Activated T-cell treated with anti-CD3 and anti-CD28 coated beads for 1 hour (primary cell): ENCODE results near the gene LIX1L.

ENCODE experiments used
- DNase-seq: peaks from one replicate; pipeline ENCODE4 v3.0.0-alpha.2; 2020; ENCODE audit warnings: low read depth

Gene LIX1L

GRCh38 chr1:145957443-145958319, at the start of gene LIX1L:
TSS of gene LIX1L (minus strand) at chr1:145958017. CDS start at chr1:145957927, 90 bp downstream.
- DNase-seq: peak; percentile 92

- no peak for DNase-seq
Measured at GRCh38 chr1:146001709-146002108, 43.9 kb upstream of the LIX1L start.

GRCh38 chr1:145999321-146000024, 41.7 kb upstream of the LIX1L start:
- DNase-seq: no peak

GRCh38 chr1:145997718-145998023, 39.9 kb upstream of the LIX1L start:
- DNase-seq: no peak

- DNase-seq: peak; percentile 36
Measured at GRCh38 chr1:145997016-145997717, 39.4 kb upstream of the LIX1L start.

- peak; percentile 86 for DNase-seq
Measured at GRCh38 chr1:145996433-145997015, 38.7 kb upstream of the LIX1L start, which contains the start of gene TXNIP. TSS of gene TXNIP (minus strand) at chr1:145996579. CDS start at chr1:145996266, 313 bp downstream.

GRCh38 chr1:145995964-145996432, 38.2 kb upstream of the LIX1L start:
- no peak for DNase-seq

- no peak for DNase-seq
Measured at GRCh38 chr1:145995148-145995881, 37.5 kb upstream of the LIX1L start.

- DNase-seq: no peak
Measured at GRCh38 chr1:145994391-145995120, 36.7 kb upstream of the LIX1L start.

- no peak for DNase-seq
Measured at GRCh38 chr1:145993618-145994390, 36.0 kb upstream of the LIX1L start.

GRCh38 chr1:145992958-145993617, 35.3 kb upstream of the LIX1L start:
- DNase-seq: no peak

GRCh38 chr1:145992502-145992936, 34.7 kb upstream of the LIX1L start:
- no peak for DNase-seq

GRCh38 chr1:145991735-145992412, 34.1 kb upstream of the LIX1L start:
- no peak for DNase-seq

- no peak for DNase-seq
Measured at GRCh38 chr1:145990249-145990855, 32.5 kb upstream of the LIX1L start.

GRCh38 chr1:145988773-145989172, 31.0 kb upstream of the LIX1L start:
- DNase-seq: no peak

GRCh38 chr1:145987926-145988325, 30.1 kb upstream of the LIX1L start:
- DNase-seq: no peak

GRCh38 chr1:145986551-145986950, 28.7 kb upstream of the LIX1L start:
- no peak for DNase-seq
